ENCODE measurements around the gene COL1A1. TPM values are rescaled to one million over a fixed set of nuclear protein-coding genes. Genes with fewer than 3 reads are reported as not detected.

COL1A1 gene
- polyA plus RNA-seq, 5 donors = 464 to 1,084 (median 515) TPM

DNA sequence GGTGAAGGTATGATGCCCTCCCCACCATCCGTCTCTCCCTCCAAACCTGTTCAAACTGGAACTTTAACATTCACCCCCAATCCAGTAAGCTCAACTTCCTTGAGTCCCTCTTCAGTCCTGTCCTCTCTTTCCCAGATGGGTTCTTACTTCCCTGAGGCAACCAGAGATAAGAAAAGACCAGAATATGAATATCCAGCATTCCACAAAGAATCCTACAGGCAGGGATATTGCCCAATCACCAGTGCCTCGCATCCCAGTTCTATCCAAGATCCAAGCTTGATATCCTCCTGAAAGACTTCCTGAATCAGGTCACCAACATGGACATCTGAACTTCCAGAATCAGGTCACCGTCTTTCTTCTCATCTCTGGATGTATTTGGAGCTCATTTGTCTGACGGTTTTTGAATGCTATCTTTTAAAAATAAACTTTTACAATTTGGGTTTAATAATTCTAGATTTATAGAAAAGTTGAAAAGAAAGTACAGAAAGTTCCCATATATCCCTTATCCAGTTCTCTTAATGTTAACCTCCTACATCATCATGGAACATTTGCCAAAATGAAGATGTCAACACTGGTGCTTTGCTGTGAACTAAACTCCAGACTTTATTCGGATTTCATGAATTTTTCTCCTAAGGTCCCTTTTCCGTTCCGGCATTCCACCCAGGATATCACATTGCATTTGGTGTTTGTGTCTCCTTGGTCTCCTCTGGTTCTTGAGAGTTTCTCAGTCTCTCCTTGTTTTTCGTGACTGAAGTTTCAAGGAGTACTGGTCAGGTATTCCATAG, 13.7 kb upstream of the COL1A1 start:
- no peak for DNase-seq

DNA sequence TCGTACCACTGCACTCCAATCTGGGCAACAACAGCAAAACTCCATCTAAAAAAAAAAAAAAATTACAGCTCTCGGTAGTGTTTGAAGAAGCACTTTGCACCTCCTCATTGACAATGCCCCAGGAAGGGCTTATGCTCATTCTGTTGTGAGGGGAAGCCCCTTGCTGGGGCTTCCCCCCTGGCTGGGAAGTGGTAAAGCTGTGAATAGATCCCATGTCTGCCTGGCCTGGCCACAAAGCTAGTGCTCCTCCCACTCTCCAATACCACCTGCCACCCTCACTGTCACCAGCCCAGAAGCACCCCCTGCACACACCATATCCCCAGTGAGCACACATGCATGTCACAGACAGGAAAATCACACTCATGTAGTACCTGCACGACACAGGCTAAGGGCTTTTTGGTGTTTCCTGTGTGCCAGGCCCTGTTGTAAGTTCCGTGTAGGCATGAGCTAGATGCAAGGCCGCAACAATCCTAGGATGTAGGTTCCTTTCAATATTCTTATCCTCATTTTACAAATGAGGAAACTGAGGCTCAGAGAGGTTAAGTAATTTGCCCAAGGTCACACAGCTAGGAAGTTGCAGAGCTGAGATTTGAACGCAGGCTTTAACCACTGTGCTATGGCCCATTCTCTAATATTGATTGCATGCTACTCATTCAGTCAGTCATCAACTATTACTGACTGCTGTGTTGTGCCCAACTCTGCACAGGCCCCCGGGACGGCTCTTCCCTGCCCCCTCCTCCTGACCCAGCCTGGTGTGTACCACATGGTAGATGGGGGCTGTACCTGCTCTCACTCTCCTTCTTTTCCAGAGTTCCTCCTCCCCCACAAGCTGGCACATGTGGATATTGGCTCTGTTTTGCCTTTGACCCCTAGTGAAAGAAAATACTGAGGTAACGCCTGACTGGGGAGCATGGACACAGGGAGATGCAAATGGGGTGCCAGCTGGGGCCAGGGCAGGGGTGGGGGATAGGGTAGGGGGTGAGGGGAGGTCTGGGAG, 11.9 kb upstream of the COL1A1 start:
- DNase-seq = no peak

DNA sequence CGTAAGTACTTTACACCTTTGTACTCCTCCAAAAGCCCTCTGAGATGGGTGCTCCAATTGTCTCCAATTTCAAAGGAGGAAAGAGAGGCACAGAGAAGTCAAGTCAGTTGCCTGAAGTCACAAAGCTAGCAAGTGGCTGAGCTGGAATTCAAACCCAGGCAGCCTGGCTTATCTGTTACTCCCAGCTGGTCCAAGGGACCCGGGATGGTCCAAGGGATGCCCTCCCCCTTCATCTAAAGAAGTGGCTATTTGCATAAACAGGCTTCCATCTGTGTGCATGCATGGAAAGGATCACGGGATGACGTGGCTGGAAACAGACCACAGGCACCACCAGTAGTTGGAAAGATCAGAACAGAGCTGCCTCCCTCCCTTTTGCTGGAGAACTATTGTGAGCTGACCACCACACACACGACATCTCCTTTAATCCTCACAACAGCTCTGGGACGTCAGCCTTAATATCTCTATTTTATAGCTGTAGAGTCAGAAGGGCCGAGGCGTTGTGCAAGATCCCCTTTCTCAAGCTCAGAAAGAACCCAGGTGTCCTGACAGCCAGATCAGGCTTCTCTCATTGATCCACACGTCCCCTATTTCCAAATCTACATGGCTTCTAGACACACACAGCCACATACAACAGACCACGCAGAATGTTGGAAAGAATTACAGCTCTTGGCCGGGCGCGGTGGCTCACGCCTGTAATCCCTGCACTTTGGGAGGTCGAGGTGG, 10.9 kb upstream of the COL1A1 start:
- no peak for DNase-seq

- no peak for DNase-seq
These were observed 10.1 kb upstream of the COL1A1 start for GRCh38 chr17:50211249-50212120.

- peak in 1 of 2 donors; percentile 63 for DNase-seq
These were observed 9.1 kb upstream of the COL1A1 start for GRCh38 chr17:50210240-50211225.

DNA sequence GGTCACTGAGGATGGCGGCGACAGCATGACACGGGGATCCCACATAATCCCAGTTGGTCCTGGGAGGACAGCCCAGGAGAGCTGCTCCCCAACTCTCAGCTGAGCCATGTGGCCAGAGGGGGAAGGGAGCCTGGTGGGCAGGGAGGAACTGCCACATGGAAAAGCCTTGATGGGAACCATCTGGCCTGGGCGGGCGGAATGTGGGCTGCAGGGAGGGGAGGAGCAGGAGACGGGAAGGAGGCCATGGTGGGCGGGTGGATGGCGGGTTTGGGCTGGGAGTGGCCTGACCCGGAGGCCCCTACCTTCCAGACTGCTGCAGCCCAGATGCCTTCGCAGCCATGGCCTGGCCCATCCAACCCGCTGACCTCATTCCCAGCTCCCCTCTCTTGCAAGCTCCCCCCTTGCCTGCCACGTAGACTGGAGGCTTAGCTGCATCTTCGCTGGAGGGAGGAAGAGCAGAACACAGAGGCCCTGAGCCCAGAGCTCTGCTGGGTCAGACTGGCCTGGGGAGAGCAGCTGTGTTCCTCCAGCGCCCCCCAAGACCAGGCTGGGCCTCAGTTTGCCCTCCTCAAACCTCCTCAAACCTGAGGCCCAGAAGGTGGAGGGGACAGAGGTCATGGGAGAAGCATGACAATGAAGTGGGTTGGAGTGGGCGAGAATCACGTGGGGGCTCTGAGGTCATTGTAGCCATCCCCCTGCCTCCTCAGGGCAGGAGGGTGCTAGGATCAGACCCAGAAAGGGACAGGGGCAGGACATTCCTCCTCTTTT, 8.2 kb upstream of the COL1A1 start:
- DNase-seq = peak; percentile 94 to 96

DNA sequence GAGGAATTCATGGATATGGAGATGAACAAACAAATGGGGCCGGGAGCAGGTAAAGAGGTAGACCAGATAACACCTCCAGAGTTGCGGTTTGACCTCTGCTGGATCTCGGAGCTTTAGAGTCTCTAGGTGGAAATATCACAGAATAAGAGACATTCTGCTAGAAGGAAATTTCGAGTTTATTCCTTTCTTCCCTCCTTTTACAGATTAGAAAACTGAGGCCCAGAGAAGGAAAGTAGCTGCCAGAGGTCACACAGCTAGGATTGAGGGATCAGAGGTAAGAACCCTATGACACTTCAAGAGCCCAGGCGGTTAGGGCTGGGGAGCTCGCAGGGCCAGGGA, 7.7 kb upstream of the COL1A1 start:
- no peak for DNase-seq

GRCh38 chr17:50208611-50209061, 7.2 kb upstream of the COL1A1 start:
- no peak for DNase-seq

DNA sequence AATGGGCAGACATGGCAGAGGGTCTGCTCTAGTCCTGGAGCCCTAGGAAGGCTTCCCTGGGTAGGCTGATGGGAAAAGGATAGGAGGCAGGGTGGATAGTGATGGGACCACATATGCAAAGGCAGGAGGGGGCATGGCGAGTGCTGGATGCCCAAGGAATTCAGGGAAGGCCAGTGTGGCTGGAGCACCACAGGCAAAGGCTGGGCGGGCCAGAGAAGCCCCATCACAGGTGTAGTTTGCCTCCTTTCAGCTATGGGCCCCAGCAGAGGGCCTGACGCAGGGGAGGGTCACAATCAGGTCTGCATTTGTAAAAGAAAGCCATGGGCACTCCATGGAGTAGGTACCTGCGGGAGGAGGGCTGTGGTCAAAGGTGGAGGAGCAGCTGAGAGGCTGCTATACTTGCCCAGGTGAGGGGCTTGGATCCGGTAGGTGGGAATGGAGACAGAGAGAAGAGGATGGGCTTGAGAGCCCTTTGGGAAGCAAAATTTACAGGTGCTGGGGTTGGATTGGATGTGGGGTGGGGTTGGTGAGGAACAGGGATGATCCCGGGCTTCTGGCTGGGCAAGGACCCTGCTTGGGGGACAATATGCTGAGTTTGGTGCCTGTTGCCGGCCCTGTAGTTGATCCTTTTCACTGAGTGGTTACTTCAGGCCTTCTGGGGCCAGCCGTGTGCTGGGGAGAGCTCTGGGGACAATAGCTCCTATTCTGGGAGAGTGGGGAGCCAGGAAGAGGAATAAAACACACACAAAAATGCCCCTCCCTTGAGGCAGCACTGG, 6.5 kb upstream of the COL1A1 start:
- no peak for DNase-seq

DNA sequence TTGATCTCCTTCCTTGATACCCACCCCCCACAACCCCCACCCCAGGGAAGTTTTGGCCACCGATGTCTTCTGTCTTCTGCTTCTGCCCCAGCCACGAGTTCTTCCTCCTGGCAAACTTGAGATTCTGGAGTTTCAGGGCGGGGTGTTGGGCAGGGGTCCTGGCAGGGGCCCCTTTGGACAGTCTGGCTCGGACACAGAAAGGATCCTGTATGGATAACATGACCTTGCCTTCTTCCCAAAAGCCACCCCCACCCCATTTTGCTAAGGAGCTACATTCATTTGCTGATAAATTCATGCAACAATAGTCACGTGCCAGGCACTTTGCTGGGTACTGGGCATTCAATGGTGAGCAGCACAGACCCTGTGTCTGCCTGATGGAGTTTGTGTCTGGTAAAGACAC, 5.9 kb upstream of the COL1A1 start:
- no peak for DNase-seq

DNA sequence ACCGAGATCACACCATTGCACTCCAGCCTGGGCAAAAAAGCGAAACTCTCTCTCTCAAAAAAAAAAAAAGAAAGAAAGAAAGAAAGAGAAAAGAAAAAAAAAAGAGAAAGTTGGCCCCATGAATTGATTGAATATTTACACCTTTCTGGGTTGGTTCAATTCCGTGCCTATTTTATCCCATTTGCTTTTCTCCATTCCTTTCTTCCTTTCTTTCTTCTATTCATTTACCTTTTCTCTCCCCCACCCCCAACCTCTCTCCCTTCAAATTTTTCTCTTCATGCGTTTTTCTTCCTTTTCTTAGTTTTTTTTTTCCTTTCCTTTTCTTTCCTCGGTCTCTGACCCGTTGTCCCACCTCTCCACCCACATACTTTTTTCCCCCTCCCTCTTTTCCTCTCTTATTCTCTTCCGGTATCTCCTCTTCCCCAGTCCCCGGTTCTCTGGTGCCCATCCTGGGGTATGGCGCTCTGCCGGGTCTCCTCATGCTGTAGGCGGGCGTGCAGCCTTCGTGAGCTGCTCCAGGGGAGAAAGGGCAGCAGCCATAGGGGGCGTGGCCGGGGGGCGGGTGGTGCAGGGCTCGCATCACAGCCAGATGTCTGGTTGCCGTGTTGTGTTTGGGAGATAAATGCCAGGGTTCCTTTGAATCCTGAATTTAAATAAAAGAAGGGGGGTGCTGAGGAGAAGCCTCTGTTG, 5.3 kb upstream of the COL1A1 start:
- DNase-seq = no peak

DNA sequence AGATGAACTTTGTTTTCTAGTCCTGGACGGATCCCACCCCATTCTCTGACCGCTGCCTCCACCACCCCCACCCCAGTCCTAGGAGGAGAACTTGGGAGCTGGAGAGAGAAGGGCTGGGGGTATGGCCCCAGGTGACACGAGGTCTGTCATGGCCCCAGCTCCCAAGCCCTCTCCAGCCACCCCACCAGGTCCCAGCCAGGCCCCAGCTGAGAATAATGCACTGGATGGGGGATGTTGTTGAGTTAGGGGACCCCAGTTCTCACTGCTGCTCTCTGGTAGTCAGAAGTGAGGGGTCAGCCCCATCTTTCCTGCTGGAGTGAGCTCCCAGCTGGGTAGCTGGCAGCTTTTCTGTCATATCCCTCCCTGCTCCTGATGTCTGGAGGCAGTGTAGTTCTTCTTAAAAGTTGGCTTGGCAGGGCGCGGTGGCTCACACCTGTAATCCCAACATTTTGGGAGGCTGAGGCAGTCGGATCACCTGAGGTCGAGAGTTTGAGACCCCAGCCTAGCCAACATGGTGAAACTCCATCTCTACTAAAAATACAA, 4.6 kb upstream of the COL1A1 start:
- no peak for DNase-seq

- DNase-seq = no peak
These were observed 3.9 kb upstream of the COL1A1 start for GRCh38 chr17:50205111-50205962.

DNA sequence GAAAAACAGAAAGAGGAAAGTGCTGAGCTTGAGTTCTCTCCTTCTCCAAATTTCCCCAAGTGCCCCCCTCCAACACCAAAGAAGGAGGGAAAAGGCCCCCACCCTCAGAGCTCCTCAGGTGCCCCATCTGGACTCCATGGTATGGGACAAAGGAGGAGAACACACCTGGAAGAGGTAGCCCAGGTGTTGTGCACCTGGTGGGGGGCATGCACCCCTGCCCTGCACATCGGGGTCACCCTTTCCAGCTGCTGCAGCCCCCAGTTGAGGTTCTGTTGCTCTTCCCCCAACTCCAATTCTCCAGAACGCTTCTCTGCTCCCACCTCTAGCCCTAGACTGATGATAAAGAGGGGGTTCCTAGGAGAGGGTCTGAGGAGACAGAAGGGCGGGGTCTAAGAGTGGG, 3.0 kb upstream of the COL1A1 start:
- DNase-seq = no peak

DNA sequence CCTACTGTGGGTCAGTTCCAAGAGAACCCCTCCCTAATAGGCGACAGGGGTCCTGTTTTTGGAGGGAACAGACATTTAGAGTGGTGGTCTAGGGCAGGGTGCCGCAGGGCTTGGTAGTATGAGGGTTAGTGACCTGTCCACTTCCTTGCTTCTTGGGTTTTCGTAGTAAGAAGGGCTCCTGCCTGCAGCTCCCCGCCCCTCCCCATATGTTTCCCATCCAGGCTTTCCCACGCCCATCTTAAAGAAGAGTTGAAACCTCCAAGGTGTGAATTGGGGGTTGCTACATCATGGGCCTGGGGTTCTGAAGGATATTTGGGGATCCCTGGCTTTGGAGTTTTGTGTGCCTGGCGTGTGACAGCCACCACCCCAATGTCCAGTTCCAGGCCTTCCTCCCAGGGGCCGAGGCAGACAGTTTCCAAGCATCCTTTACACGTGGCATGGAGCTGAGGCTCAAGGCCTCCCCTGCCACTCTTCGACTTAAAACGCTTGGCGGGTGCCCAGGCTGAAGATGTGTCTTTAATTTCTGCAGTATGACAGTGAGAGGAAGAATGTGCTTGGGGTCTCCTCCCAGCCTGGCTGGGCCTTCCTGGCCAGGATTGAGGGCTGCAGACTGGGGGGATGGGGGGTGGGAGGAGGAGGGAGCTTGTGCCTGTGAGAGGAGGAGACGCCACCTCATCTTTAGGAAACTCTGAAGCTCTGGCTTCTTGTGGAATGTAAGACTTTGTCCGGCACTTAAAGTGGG, 2.3 kb upstream of the COL1A1 start:
- DNase-seq = peak in 1 of 2 donors; percentile 69

- DNase-seq = no peak
These were observed 1.7 kb upstream of the COL1A1 start for GRCh38 chr17:50203086-50203485.
